ENCODE measurements around the gene DNAJC16. TPM values are rescaled to one million over a fixed set of nuclear protein-coding genes. Genes with fewer than 3 reads are reported as not detected.

DNAJC16 gene
- total and polyA plus RNA-seq, 9 of the 15 experiments (the other 6 are each of a cell fraction or from before 2014, with no cell fraction given): 6.9 to 16.8 (median 12.8) TPM

DNA sequence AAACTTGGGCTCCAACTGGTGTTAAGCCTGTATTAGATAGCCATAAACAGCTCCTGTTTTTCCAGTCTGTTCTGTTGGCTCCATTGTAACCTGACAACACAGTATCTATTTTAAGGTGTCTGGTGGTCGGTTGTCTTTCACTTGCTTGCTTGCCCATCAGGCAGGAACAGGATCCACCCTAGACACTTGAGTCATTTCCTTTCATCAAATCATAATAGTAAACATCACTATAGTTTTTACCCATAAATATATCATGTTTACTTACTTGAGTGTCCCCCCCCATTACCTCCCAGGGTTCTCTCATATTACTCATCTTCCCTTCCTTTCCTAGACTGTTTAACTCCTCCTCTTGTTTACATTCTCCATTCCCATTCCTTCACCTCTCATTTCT is 93.5 kb downstream of the DNAJC16 start (continued):
- TF ChIP-seq, protein P1, sequence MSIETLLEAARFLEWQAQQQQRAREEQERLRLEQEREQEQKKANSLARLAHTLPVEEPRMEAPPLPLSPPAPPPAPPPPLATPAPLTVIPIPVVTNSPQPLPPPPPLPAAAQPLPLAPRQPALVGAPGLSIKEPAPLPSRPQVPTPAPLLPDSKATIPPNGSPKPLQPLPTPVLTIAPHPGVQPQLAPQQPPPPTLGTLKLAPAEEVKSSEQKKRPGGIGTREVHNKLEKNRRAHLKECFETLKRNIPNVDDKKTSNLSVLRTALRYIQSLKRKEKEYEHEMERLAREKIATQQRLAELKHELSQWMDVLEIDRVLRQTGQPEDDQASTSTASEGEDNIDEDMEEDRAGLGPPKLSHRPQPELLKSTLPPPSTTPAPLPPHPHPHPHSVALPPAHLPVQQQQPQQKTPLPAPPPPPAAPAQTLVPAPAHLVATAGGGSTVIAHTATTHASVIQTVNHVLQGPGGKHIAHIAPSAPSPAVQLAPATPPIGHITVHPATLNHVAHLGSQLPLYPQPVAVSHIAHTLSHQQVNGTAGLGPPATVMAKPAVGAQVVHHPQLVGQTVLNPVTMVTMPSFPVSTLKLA (conservative IDR thresholded peaks at IDR 0.05): 0 out of 4 replicates have a peak, but pooled peaks have one; percentile 24 to 34
- 0 out of 2 replicates have a peak, but pooled peaks have one; percentile 44 for TF ChIP-seq ATF7 (IDR thresholded peaks at IDR 0.05)
- 0 out of 4 replicates have a peak, but pooled peaks of 1 of the 2 experiments have one; percentile 19 for TF ChIP-seq NRF1 (conservative IDR thresholded peaks at IDR 0.05 in 1 of 2, IDR thresholded peaks at IDR 0.05 in 1 of 2)
- no peak for TF ChIP-seq GTF3C2 (IDR thresholded peaks at IDR 0.05; ENCODE audit: borderline replicate concordance, extremely low read depth, insufficient read length)
- TF ChIP-seq JUND (IDR thresholded peaks at IDR 0.05; ENCODE audit: borderline replicate concordance, low read depth, low read length): peak; percentile 66
- 0 out of 3 replicates have a peak, but pooled peaks have one; percentile 15 for TF ChIP-seq JUND (tag; IDR thresholded peaks at IDR 0.05; ENCODE audit: borderline replicate concordance, low read depth, low read length)
- peak; percentile 70 for TF ChIP-seq ATF3 (IDR thresholded peaks at IDR 0.05)
- TF ChIP-seq ATF3 (CRISPR knock-in tag; conservative IDR thresholded peaks at IDR 0.05): no peak
- peak; percentile 62; the same call in 1 of the 2 replicates for TF ChIP-seq MEF2D (tag; conservative IDR thresholded peaks at IDR 0.05; ENCODE audit: low read depth)
- no peak for TF ChIP-seq TAF1 (IDR thresholded peaks at IDR 0.05; ENCODE audit: control insufficient read depth, extremely low read depth, insufficient read depth, low read length, severe bottlenecking)
- TF ChIP-seq FOXK2 (conservative IDR thresholded peaks at IDR 0.05 in 1 of 2, IDR thresholded peaks at IDR 0.05 in 1 of 2; ENCODE audit: low read depth in 2 of 2): peak; percentile 98 to 99
- TF ChIP-seq MEIS2 (IDR thresholded peaks at IDR 0.05; ENCODE audit: partially characterized antibody): peak; percentile 71
- no peak for TF ChIP-seq HCFC1 (IDR thresholded peaks at IDR 0.05; ENCODE audit: low read depth, low read length)
- peak in 1 of 2 experiments; percentile 52; a peak in 1 of 4 replicates for TF ChIP-seq TBL1XR1 (IDR thresholded peaks at IDR 0.05; ENCODE audit: low read length in 2 of 2)
- TF ChIP-seq, protein P2, sequence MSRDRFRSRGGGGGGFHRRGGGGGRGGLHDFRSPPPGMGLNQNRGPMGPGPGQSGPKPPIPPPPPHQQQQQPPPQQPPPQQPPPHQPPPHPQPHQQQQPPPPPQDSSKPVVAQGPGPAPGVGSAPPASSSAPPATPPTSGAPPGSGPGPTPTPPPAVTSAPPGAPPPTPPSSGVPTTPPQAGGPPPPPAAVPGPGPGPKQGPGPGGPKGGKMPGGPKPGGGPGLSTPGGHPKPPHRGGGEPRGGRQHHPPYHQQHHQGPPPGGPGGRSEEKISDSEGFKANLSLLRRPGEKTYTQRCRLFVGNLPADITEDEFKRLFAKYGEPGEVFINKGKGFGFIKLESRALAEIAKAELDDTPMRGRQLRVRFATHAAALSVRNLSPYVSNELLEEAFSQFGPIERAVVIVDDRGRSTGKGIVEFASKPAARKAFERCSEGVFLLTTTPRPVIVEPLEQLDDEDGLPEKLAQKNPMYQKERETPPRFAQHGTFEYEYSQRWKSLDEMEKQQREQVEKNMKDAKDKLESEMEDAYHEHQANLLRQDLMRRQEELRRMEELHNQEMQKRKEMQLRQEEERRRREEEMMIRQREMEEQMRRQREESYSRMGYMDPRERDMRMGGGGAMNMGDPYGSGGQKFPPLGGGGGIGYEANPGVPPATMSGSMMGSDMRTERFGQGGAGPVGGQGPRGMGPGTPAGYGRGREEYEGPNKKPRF (IDR thresholded peaks at IDR 0.05; ENCODE audit: low read depth, low read length): no peak
- peak; percentile 78 for TF ChIP-seq SMAD4 (CRISPR knock-in tag; conservative IDR thresholded peaks at IDR 0.05)
- TF ChIP-seq HDAC3 (IDR thresholded peaks at IDR 0.05; ENCODE audit: borderline replicate concordance, partially characterized antibody): peak; percentile 13
- peak; percentile 43 for TF ChIP-seq SMARCA4 (IDR thresholded peaks at IDR 0.05)
- TF ChIP-seq GTF2E2 (tag; IDR thresholded peaks at IDR 0.05): no peak
- 0 out of 2 replicates have a peak, but pooled peaks have one; percentile 4 for TF ChIP-seq CREM (IDR thresholded peaks at IDR 0.05; ENCODE audit: low read depth)

Data from K562 (cell line).